Heart left ventricle (tissue), 16 donors: ENCODE measurements around the gene GPR176. TPM values are rescaled to one million over a fixed set of nuclear protein-coding genes. Genes with fewer than 3 reads are reported as not detected.

ENCODE experiments used
- ATAC-seq, 4 donors: fragments of 200-7000 bp; cut with Tn5 transposase; one replicate each; pipeline ENCODE4 v1.9.1; 2020 to 2022; ENCODE audit warnings: moderate library complexity in 4 of 4, mild to moderate bottlenecking in 3 of 4, moderate number of reproducible peaks in 1 of 4
- DNase-seq, 5 donors: peaks; one replicate each; pipeline ENCODE4 v3.0.0-alpha.2; 2020
- H3K27ac ChIP-seq, 12 donors: fragments of 200-600 bp; sonication (generic) in 4 of 12; one replicate each; pipeline versions ENCODE4 v1.5.0 to v1.8.0; 2016 to 2022; ENCODE audit warnings: mild to moderate bottlenecking in 2 of 12
- H3K27me3 ChIP-seq, 9 donors: fragments of 200-600 bp; sonication (generic) in 2 of 9; one replicate each; pipeline versions ENCODE4 v1.5.1 to v1.8.0; 2016 to 2022; ENCODE audit warnings: mild to moderate bottlenecking in 3 of 9
- H3K36me3 ChIP-seq, 9 donors: fragments of 200-600 bp; sonication (generic) in 2 of 9; one replicate each; pipeline versions ENCODE4 v1.5.0 to v1.8.0; 2018 to 2022; ENCODE audit warnings: mild to moderate bottlenecking in 2 of 9
- H3K4me1 ChIP-seq, 12 donors: fragments of 200-600 bp; sonication (generic) in 4 of 12; one replicate each; pipeline versions ENCODE4 v1.5.0 to v1.8.0; 2016 to 2022; ENCODE audit warnings: mild to moderate bottlenecking in 3 of 12
- H3K4me3 ChIP-seq, 12 donors: fragments of 200-600 bp; sonication (generic) in 4 of 12; one replicate each; pipeline versions ENCODE4 v1.5.0 to v1.8.0; 2017 to 2022; ENCODE audit warnings: mild to moderate bottlenecking in 9 of 12, moderate library complexity in 4 of 12
- H3K9me3 ChIP-seq, 12 donors: fragments of 200-600 bp; sonication (generic) in 4 of 12; one replicate each; pipeline versions ENCODE4 v1.5.0 to v1.8.0; 2016 to 2022; ENCODE audit warnings: mild to moderate bottlenecking in 1 of 12
- POLR2A ChIP-seq, 2 donors: fragments of 450-650 bp; IDR thresholded peaks; one replicate each; pipeline ENCODE4 v1.6.1; 2017; ENCODE audit warnings: antibody characterized with exemption in 2 of 2, mild to moderate bottlenecking in 2 of 2, moderate library complexity in 2 of 2
- whole genome bisulfite sequencing, 4 donors: extraction: QIAGEN DNeasy Blood & Tissue Kit in 2 of 4; methylation state at CpG; one replicate each; pipeline versions ENCODE4 v1.1.5 to v1.1.7; 2013 to 2018; 5-methylcytosine and 5-hydroxymethylcytosine counted together
- intact Hi-C, 10 donors: fragments of 100-400 bp; cut with DNase I; formaldehyde crosslinking; loops; one replicate each; pipeline versions ENCODE4 v1.11.1 to v1.14.2; 2022
- polyA plus RNA-seq, 2 donors: library from polyadenylated mRNA; stranded (reverse); fragments of 200-250 nt; gene quantifications; one replicate each; pipeline ENCODE4 v1.2.3, GENCODE V29; 2013
- total RNA-seq, 9 donors: library from RNA; depleted of rRNA in 2 of 9; stranded (reverse); fragments of >200 nt in 2 of 9; fragmentation: NEBNext Ultra II Directional in 3 of 9; extraction: Animal tissue kit (Norgen Biotek cat#: 25700) in 3 of 9; gene quantifications; one replicate each; pipeline versions ENCODE4 v1.1.0 to v1.2.4, GENCODE V29; 2016 to 2023
- TF ChIP-seq, protein P1 (sequence below), 12 donors: fragments of 200-600 bp; sonication (generic) in 4 of 12; IDR thresholded peaks; one replicate each; pipeline versions ENCODE4 v1.5.0 to v1.8.0; 2018 to 2022; ENCODE audit warnings: antibody characterized with exemption in 12 of 12, mild to moderate bottlenecking in 5 of 12
- donor health status: ischemic (EF 13 %, LVEDD 7.1; RV severe dilation, severe dysfunction).
- donor health status: healthy with polysubstance abuse.
- donor health status: DM: no; HTN: yes; CAD: no.
- donor health status: DM: no; HTN: no; CAD: no.
- donor health status: ischemic (EF 25% LVEDD 6.9; RV normal size, moderate dysfunction).
- donor health status: ischemic (EF 25% LVEDD 5.7; RV mildly dilated, moderate dysfunction).
- donor health status: healthy.
- donor health status: DM: yes; HTN: yes; CAD: no.
- donor health status: ischemic (EF 35%, LVEDD 5.7; RV mildly dilated, moderate dysfunction).
- donor health status: nonischemic (EF 11% LVEDD 7.7; RV severe dilation, severe dysfunction).
- donor health status: DM: yes; HTN: yes; CAD: no.
- donor health status: PGD.
- donor health status: ischemic (EF 29% LVEDD 5.4; RV normal size, mild dysfunction).
- donor health status: nonischemic (EF 23%, LVEDD 6.1; RV moderate dilation, normal function).

Gene GPR176
- total and polyA plus RNA-seq, 11 donors, result 1.1 to 4.3 (median 2.1) TPM

- intact Hi-C loops, result loop anchor here in 1 of 10 donors (5.0 kb wide), 1 partner anchor 76 kb away; no protein-coding TSS in a partner anchor
- Histone ChIP-seq H3K4me3 (no peak overlapping the region), H3K27me3 (peaks cover 0 to 4% (median 0%) of the 10 kb centered on the region in 9 donors), H3K27ac (no peak overlapping the region), H3K36me3 (no peaks in the 10 kb centered on the region), H3K9me3 (no peaks in the 10 kb centered on the region), H3K4me1 (peaks cover 0 to 8% (median 0%) of the 10 kb centered on the region in 12 donors)
- WGBS, 4 donors, result 92 to 96% (median 94%) methylated on average over 5 of the region's 5 CpGs
- DNase-seq, result no peak
- no peak for TF ChIP-seq POLR2A (IDR thresholded peaks at IDR 0.05)
- TF ChIP-seq, protein P1, sequence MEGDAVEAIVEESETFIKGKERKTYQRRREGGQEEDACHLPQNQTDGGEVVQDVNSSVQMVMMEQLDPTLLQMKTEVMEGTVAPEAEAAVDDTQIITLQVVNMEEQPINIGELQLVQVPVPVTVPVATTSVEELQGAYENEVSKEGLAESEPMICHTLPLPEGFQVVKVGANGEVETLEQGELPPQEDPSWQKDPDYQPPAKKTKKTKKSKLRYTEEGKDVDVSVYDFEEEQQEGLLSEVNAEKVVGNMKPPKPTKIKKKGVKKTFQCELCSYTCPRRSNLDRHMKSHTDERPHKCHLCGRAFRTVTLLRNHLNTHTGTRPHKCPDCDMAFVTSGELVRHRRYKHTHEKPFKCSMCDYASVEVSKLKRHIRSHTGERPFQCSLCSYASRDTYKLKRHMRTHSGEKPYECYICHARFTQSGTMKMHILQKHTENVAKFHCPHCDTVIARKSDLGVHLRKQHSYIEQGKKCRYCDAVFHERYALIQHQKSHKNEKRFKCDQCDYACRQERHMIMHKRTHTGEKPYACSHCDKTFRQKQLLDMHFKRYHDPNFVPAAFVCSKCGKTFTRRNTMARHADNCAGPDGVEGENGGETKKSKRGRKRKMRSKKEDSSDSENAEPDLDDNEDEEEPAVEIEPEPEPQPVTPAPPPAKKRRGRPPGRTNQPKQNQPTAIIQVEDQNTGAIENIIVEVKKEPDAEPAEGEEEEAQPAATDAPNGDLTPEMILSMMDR (IDR thresholded peaks at IDR 0.05), result no peak
- ATAC-seq, result no peak
Measured at GRCh38 chr15:39796601-39797000, 123.5 kb downstream of the GPR176 start.

- DNase-seq (no peak), ATAC-seq (no peak)
- H3K36me3 ChIP-seq, result no peaks in the 10 kb centered on the region
- no peak overlapping the region for H3K4me3 ChIP-seq
- H3K27me3 ChIP-seq, result peaks cover 0 to 4% (median 0%) of the 10 kb centered on the region in 9 donors
- no peak for TF ChIP-seq POLR2A (IDR thresholded peaks at IDR 0.05)
- TF ChIP-seq, protein P1 (IDR thresholded peaks at IDR 0.05), result no peak
- no peaks in the 10 kb centered on the region for H3K9me3 ChIP-seq
- WGBS, 4 donors, result 54 to 71% (median 61%) methylated on average over 3 of the region's 3 CpGs
- intact Hi-C loops, result loop anchor here in 1 of 10 donors (5.0 kb wide), 1 partner anchor 77 kb away; no protein-coding TSS in a partner anchor
- H3K27ac ChIP-seq, result no peak overlapping the region
- peaks cover 0 to 8% (median 0%) of the 10 kb centered on the region in 12 donors for H3K4me1 ChIP-seq
Measured at GRCh38 chr15:39795486-39795885, 124.6 kb downstream of the GPR176 start.

DNA sequence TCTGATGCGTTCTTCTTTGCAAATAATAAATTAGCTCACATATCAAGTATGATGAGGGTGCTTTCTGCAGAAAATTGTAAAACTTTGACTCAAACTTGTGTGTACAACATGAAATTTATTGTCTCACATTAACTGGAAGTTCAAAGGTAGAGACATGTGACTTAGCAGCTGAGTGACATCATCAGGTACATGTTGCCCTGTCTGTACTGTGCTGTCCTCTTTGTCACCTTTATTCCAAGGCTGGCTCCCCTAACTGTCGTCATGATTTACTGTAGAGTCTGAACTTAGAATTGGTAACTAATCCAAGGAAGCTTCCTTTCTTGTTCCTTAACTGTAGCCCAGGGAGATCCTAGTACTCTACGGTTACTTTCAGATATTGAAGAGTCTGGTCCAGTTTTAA lies 125.1 kb downstream of the GPR176 start:
- Histone ChIP-seq H3K36me3 (no peaks in the 10 kb centered on the region), H3K4me1 (peaks cover 0 to 8% (median 0%) of the 10 kb centered on the region in 12 donors), H3K9me3 (no peaks in the 10 kb centered on the region), H3K4me3 (no peak overlapping the region), H3K27me3 (peaks cover 0 to 4% (median 0%) of the 10 kb centered on the region in 9 donors), H3K27ac (no peak overlapping the region)
- ATAC-seq, result no peak
- intact Hi-C loops, result loop anchor here in 1 of 10 donors (5.0 kb wide), 1 partner anchor 77 kb away; no protein-coding TSS in a partner anchor
- WGBS, 4 donors, result 91 to 93% (median 92%) methylated on average over 3 of the region's 3 CpGs
- TF ChIP-seq POLR2A (IDR thresholded peaks at IDR 0.05), result no peak
- TF ChIP-seq, protein P1 (IDR thresholded peaks at IDR 0.05), result no peak
- DNase-seq, result no peak

DNA sequence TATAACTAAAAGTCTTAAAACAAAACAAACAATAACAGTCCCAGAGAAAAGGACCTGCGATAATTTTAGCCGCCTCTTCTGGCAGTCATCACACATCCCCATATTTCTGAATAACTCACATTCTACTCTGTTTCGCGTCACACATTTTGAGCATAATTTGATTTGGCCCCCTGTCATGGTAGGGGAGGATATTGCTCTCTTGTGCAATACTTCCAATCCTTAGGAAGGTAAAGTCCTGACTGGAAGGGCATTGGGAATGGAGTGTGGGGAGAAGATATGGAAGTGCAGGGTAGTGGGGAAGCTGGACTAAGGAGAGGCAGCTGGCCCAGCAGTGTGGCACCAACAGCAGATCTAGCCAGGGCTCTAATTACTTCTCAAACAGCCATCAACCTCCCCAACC lies 126.1 kb downstream of the GPR176 start:
- ATAC-seq, result no peak
- no peaks in the 10 kb centered on the region for H3K27me3 ChIP-seq
- no peaks in the 10 kb centered on the region for H3K36me3 ChIP-seq
- no peaks in the 10 kb centered on the region for H3K9me3 ChIP-seq
- no peak for DNase-seq
- TF ChIP-seq, protein P1 (IDR thresholded peaks at IDR 0.05), result no peak
- TF ChIP-seq POLR2A (IDR thresholded peaks at IDR 0.05), result no peak
- H3K4me1 ChIP-seq, result peaks cover 0 to 4% (median 0%) of the 10 kb centered on the region in 12 donors
- intact Hi-C loops, result no loop called here
- WGBS, 4 donors, result 81 to 88% (median 83%) methylated on average over 4 of the region's 4 CpGs
- peak overlapping the region in 4 of 12 donors; percentile 21 to 61 (median 38) for H3K27ac ChIP-seq
- H3K4me3 ChIP-seq, result no peak overlapping the region
